Nephron progenitor cell (in vitro differentiated cells): ENCODE measurements around the gene MRTO4.
"Not testable (repeated sequence)": the region's sequence is repeated elsewhere in the genome, so short reads cannot be mapped to it uniquely, and the experiment has no call there.

ENCODE experiments used
- DNase-seq: peaks from one replicate; pipeline ENCODE4 v3.0.0; 2021
- H3K27ac Mint-ChIP-seq: 2 replicates; pipeline ENCODE4 v1.8.0; 2021; ENCODE audit warnings: mild to moderate bottlenecking, moderate library complexity, mixed read lengths
- H3K27me3 Mint-ChIP-seq: 2 replicates; pipeline ENCODE4 v1.8.0; 2021; ENCODE audit warnings: mild to moderate bottlenecking, low read depth, mixed read lengths; ENCODE audit not compliant: poor library complexity
- H3K36me3 Mint-ChIP-seq: 2 replicates; pipeline ENCODE4 v1.8.0; 2021; ENCODE audit warnings: low read depth, mixed read lengths
- H3K4me1 Mint-ChIP-seq: 2 replicates; pipeline ENCODE4 v1.8.0; 2021; ENCODE audit warnings: mixed read lengths
- H3K4me3 Mint-ChIP-seq: 2 replicates; pipeline ENCODE4 v1.8.0; 2021; ENCODE audit warnings: mild to moderate bottlenecking, moderate library complexity, mixed read lengths
- H3K9me3 Mint-ChIP-seq: 2 replicates; pipeline ENCODE4 v1.8.0; 2021; ENCODE audit warnings: mild to moderate bottlenecking, moderate library complexity, mixed read lengths
- CTCF ChIP-seq: fragments of 200-600 bp; sonication (generic); IDR thresholded peaks from 2 replicates; pipeline ENCODE4 v1.5.0; 2021; ENCODE audit warnings: antibody characterized with exemption

The MRTO4 gene

GRCh38 chr1:19272064-19272463 is 20.5 kb downstream of the MRTO4 start:
- H3K9me3 Mint-ChIP-seq: no peaks in the 10 kb centered on the region
- H3K27ac Mint-ChIP-seq: no peak overlapping the region
- DNase-seq: no peak
- H3K4me3 Mint-ChIP-seq: no peak overlapping the region
- H3K27me3 Mint-ChIP-seq: no peaks in the 10 kb centered on the region
- peaks cover 9% of the 10 kb centered on the region for H3K36me3 Mint-ChIP-seq
- no peaks in the 10 kb centered on the region for H3K4me1 Mint-ChIP-seq
- TF ChIP-seq CTCF: no peak

GRCh38 chr1:19273106-19273843 is 21.7 kb downstream of the MRTO4 start:
- Mint-ChIP-seq H3K27me3 (peaks cover 6% of the 10 kb centered on the region), H3K4me3 (no peak overlapping the region), H3K4me1 (no peaks in the 10 kb centered on the region), H3K9me3 (no peaks in the 10 kb centered on the region), H3K36me3 (peaks cover 9% of the 10 kb centered on the region), H3K27ac (no peak overlapping the region)
- TF ChIP-seq CTCF: no peak
- DNase-seq: no peak

- not testable (repeated sequence) for H3K4me3 Mint-ChIP-seq, H3K27ac Mint-ChIP-seq, H3K9me3 Mint-ChIP-seq, H3K27me3 Mint-ChIP-seq, H3K4me1 Mint-ChIP-seq, DNase-seq, H3K36me3 Mint-ChIP-seq
Observed at GRCh38 chr1:19273844-19274531, 22.4 kb downstream of the MRTO4 start.

- Mint-ChIP-seq H3K27me3 (peaks cover 7% of the 10 kb centered on the region), H3K4me3 (no peak overlapping the region), H3K36me3 (peaks cover 12% of the 10 kb centered on the region), H3K9me3 (peaks cover 3% of the 10 kb centered on the region), H3K27ac (peak overlapping the region; percentile 42), H3K4me1 (no peaks in the 10 kb centered on the region)
- TF ChIP-seq CTCF: no peak
- no peak for DNase-seq
Observed at GRCh38 chr1:19274636-19275035, 23.0 kb downstream of the MRTO4 start.

- peaks cover under 1% of the 10 kb centered on the region for H3K4me1 Mint-ChIP-seq
- H3K27ac Mint-ChIP-seq: no peak overlapping the region
- H3K27me3 Mint-ChIP-seq: peaks cover 16% of the 10 kb centered on the region
- H3K36me3 Mint-ChIP-seq: peaks cover 32% of the 10 kb centered on the region
- no peak for DNase-seq
- TF ChIP-seq CTCF: no peak
- H3K4me3 Mint-ChIP-seq: no peak overlapping the region
- peaks cover 9% of the 10 kb centered on the region for H3K9me3 Mint-ChIP-seq
Observed at GRCh38 chr1:19283891-19284290, 32.3 kb downstream of the MRTO4 start.

GRCh38 chr1:19284881-19285280 is 33.3 kb downstream of the MRTO4 start:
- Mint-ChIP-seq H3K9me3 (peaks cover 13% of the 10 kb centered on the region), H3K36me3 (peaks cover 37% of the 10 kb centered on the region), H3K27ac (no peak overlapping the region), H3K4me1 (peaks cover 5% of the 10 kb centered on the region), H3K27me3 (peaks cover 26% of the 10 kb centered on the region), H3K4me3 (no peak overlapping the region)
- no peak for TF ChIP-seq CTCF
- no peak for DNase-seq

GRCh38 chr1:19285366-19285765 is 33.8 kb downstream of the MRTO4 start:
- Mint-ChIP-seq H3K36me3 (peaks cover 36% of the 10 kb centered on the region), H3K9me3 (peaks cover 14% of the 10 kb centered on the region), H3K27me3 (peaks cover 31% of the 10 kb centered on the region)
- H3K4me3 Mint-ChIP-seq, H3K27ac Mint-ChIP-seq, DNase-seq, H3K4me1 Mint-ChIP-seq: not testable (repeated sequence)

GRCh38 chr1:19285807-19286206 is 34.2 kb downstream of the MRTO4 start:
- Mint-ChIP-seq H3K27me3 (peaks cover 34% of the 10 kb centered on the region), H3K9me3 (peaks cover 16% of the 10 kb centered on the region), H3K36me3 (peaks cover 34% of the 10 kb centered on the region)
- H3K4me1 Mint-ChIP-seq, H3K27ac Mint-ChIP-seq, DNase-seq, H3K4me3 Mint-ChIP-seq: not testable (repeated sequence)
